Loucy (cell line): ENCODE results near the gene EPHA6.

Source experiments
- CTCF ChIP-seq: fragments of 200-600 bp; sonication (generic); conservative IDR thresholded peaks from 2 replicates; pipeline ENCODE4 v1.5.1; 2014; ENCODE audit warnings: mild to moderate bottlenecking, antibody characterized with exemption, low read length
- EZH2phosphoT487 ChIP-seq: fragments of 200-600 bp; IDR thresholded peaks from 2 replicates; pipeline ENCODE4 v1.6.1; 2018; ENCODE audit warnings: antibody characterized with exemption, mild to moderate bottlenecking, moderate library complexity, borderline replicate concordance

GRCh38 chr3:97485206-97485605 lies 670.8 kb downstream of the EPHA6 start:
- TF ChIP-seq CTCF (no peak), EZH2phosphoT487 (no peak)
